T-cell (primary cell): ENCODE data around the gene ITPKA. TPM values are rescaled to one million over a fixed set of nuclear protein-coding genes. Genes with fewer than 3 reads are reported as not detected.

Experiments used
- ATAC-seq, 4 experiments: fragments of 200-7000 bp in 3 of 4; fragments of 150-1000 bp in 1 of 4; cut with Tn5 transposase; replicated peaks in 1 of 4; 1 replicate in 3 of 4; 2 replicates in 1 of 4; pipeline ENCODE4 v1.10.0; 2021; ENCODE audit warnings: moderate library complexity in 3 of 4, mild to moderate bottlenecking in 2 of 4, moderate number of reproducible peaks in 1 of 4
- CTCF ChIA-PET, 2 donors: fragments of 300-600 bp; sonication (Branson Sonifier 250); formaldehyde crosslinking; loops; one replicate each; lab custom pipeline; 2022; ENCODE audit warnings: antibody characterized with exemption in 2 of 2; lab: Charles Lee
- POLR2A ChIA-PET, 2 donors: fragments of 300-600 bp; sonication (Branson Sonifier 250); formaldehyde crosslinking; loops; one replicate each; lab custom pipeline; 2022; ENCODE audit warnings: antibody characterized with exemption in 2 of 2; lab: Charles Lee
- DNase-seq, 35 experiments: peaks; one replicate each; pipeline versions ENCODE4 v3.0.0 to v3.0.0-alpha.2; 2013 to 2023
- H3K27ac ChIP-seq: one replicate; pipeline ENCODE4 v1.5.1; 2013; ENCODE audit warnings: low read length
- H3K27me3 ChIP-seq, 2 experiments: replicated peaks in 1 of 2; 1 replicate in 1 of 2; 2 replicates in 1 of 2; pipeline versions ENCODE4 v1.6.1 to v1.7.0; 2013; ENCODE audit warnings: low read length in 1 of 2, mixed read lengths in 1 of 2; ENCODE audit not compliant: control insufficient read depth in 2 of 2, insufficient read depth in 2 of 2; ENCODE audit errors: extremely low read depth in 1 of 2
- H3K36me3 ChIP-seq, 2 donors: 1 replicate in 1 of 2; 2 replicates in 1 of 2; pipeline versions ENCODE4 v1.6.1 to v1.7.0; 2013; ENCODE audit warnings: low read length in 1 of 2; ENCODE audit not compliant: control insufficient read depth in 2 of 2, insufficient read depth in 1 of 2; ENCODE audit errors: extremely low read depth in 1 of 2
- H3K4me1 ChIP-seq, 2 experiments: 1 replicate in 1 of 2; 2 replicates in 1 of 2; pipeline versions ENCODE4 v1.6.1 to v1.7.0; 2013; ENCODE audit warnings: low read length in 2 of 2, mixed read lengths in 1 of 2; ENCODE audit not compliant: insufficient read depth in 2 of 2, control insufficient read depth in 1 of 2; ENCODE audit errors: extremely low read depth in 1 of 2
- H3K4me3 ChIP-seq, 2 donors: 1 replicate in 1 of 2; 2 replicates in 1 of 2; pipeline versions ENCODE4 v1.5.1 to v1.7.0; 2013; ENCODE audit warnings: mild to moderate bottlenecking in 2 of 2, low read length in 1 of 2, moderate library complexity in 1 of 2; ENCODE audit not compliant: control insufficient read depth in 1 of 2; ENCODE audit errors: extremely low read depth in 1 of 2
- H3K9me3 ChIP-seq: 2 replicates; pipeline ENCODE4 v1.7.0; 2013
- H3K27ac Mint-ChIP-seq, 2 donors: one replicate each; pipeline ENCODE4 v1.8.0; 2020 to 2021; ENCODE audit warnings: mild to moderate bottlenecking in 2 of 2, mixed read lengths in 2 of 2
- H3K27me3 Mint-ChIP-seq, 2 donors: one replicate each; pipeline ENCODE4 v1.8.0; 2021 to 2022; ENCODE audit warnings: mixed read lengths in 2 of 2
- H3K36me3 Mint-ChIP-seq: one replicate; pipeline ENCODE4 v1.8.0; 2021; ENCODE audit warnings: mixed read lengths
- H3K4me1 Mint-ChIP-seq, 3 donors: one replicate each; pipeline ENCODE4 v1.8.0; 2020 to 2022; ENCODE audit warnings: mixed read lengths in 3 of 3, mild to moderate bottlenecking in 1 of 3
- H3K4me3 Mint-ChIP-seq, 3 donors: one replicate each; pipeline ENCODE4 v1.8.0; 2020 to 2022; ENCODE audit warnings: mild to moderate bottlenecking in 3 of 3, mixed read lengths in 3 of 3, moderate library complexity in 3 of 3
- H3K9me3 Mint-ChIP-seq, 3 donors: one replicate each; pipeline ENCODE4 v1.8.0; 2020 to 2022; ENCODE audit warnings: mixed read lengths in 3 of 3
- WGBS: methylation state at CpG from one replicate; pipeline ENCODE4 v1.1.5; 2013; ENCODE audit warnings: missing lambda C conversion rate; ENCODE audit not compliant: insufficient coverage; 5-methylcytosine and 5-hydroxymethylcytosine counted together
- total RNA-seq, 35 experiments: library from RNA in 6 of 35; stranded (reverse) in 6 of 35; fragments of 120-200 nt in 1 of 35; gene quantifications; one replicate each; pipeline versions ENCODE4 v1.2.1 to v1.2.4 and lab custom pipeline; 2013 to 2026

The ITPKA gene
- total RNA-seq, 5 donors from 2014 or later (not counting 1 experiment from before 2014, with no cell fraction given), result 0.38 TPM; not detected in 4

DNA sequence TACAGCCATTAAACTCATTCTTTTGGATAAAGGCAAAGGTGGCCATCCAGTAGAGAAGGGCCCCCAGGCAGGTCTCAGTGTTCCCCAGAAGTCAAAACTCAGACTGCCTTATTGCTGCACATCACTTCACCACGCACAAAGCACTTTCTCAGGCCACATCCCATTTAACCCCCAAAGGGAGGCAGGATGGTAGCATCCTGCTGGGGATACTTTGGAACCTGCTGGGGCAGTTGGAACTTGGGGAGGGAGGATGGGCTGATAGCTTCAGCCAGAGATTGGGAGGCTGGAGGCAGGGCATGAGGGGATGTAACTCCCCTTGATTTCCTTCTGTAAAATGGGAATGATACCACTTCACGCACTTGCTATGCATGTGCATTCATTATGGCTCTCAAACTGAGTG, 5.0 kb downstream of the ITPKA start:
- Histone ChIP-seq H3K4me3 (no peak overlapping the region), H3K27me3 (peaks cover 5 to 92% of the 10 kb centered on the region in 2 experiments), H3K27ac (no peak overlapping the region), H3K9me3 (no peaks in the 10 kb centered on the region), H3K4me1 (peaks cover 3 to 47% of the 10 kb centered on the region in 2 experiments), H3K36me3 (no peaks in the 10 kb centered on the region)
- no peak for ATAC-seq
- ChIA-PET CTCF (interaction anchor here in 1 of 2 donors (0.6 kb wide), 1 partner anchor 429 kb away, joined by 5 read pairs; no protein-coding TSS in a partner anchor), POLR2A (no interaction called here)
- no CpG with 5 or more reads among the region's 2 CpGs for WGBS
- Mint-ChIP-seq H3K36me3 (no peaks in the 10 kb centered on the region), H3K4me3 (no peak overlapping the region), H3K9me3 (no peaks in the 10 kb centered on the region), H3K27me3 (peaks cover 29 to 63% of the 10 kb centered on the region in 2 donors), H3K4me1 (peaks cover 0 to 25% (median 16%) of the 10 kb centered on the region in 3 donors), H3K27ac (no peak overlapping the region)
- no peak for DNase-seq

DNA sequence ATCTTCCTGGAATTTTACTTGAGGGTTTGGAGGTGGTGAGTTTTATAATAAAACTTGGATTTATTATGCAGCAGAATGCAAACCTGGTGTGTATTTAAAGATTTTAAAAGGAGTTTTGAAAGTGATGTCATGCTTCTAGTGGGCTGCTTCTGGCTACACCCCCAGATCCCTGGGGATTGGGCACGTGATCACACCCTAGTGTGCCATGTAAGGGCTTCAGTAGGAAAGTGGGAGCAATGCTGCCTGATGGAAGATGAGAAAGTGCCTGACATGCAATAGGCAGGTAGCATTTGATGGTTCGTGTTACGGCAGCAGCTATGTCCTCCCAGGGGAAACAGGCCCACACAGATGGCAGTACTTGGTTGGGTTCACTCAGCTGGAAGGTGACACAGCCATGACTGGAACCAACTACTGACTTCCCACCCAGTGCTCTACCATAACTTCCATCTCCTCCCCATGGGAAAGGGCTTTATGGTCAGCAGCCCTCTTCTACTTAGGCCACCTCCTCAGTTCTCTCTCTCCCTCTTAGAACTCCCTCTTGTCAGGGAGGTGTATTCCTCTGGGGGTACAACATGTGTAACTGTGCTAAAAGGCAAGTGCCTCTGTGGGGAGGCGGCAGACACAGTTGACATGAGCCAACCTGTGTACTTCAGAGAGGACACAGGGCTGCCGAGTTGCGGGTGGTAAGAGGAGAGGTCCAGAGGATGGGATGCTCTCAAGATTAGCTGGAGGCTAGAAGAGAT, 5.6 kb downstream of the ITPKA start:
- no peak overlapping the region for H3K4me3 ChIP-seq
- Mint-ChIP-seq H3K9me3 (no peaks in the 10 kb centered on the region), H3K27me3 (peaks cover 29 to 63% of the 10 kb centered on the region in 2 donors), H3K36me3 (no peaks in the 10 kb centered on the region), H3K4me3 (no peak overlapping the region), H3K4me1 (peaks cover 0 to 25% (median 16%) of the 10 kb centered on the region in 3 donors), H3K27ac (no peak overlapping the region)
- no peaks in the 10 kb centered on the region for H3K9me3 ChIP-seq
- no peaks in the 10 kb centered on the region for H3K36me3 ChIP-seq
- H3K27me3 ChIP-seq, result peaks cover 5 to 96% of the 10 kb centered on the region in 2 experiments
- POLR2A ChIA-PET, result no interaction called here
- DNase-seq (no peak), ATAC-seq (no peak)
- peaks cover 3 to 43% of the 10 kb centered on the region in 2 experiments for H3K4me1 ChIP-seq
- WGBS, result 88% methylated on average over 3 of the region's 6 CpGs
- CTCF ChIA-PET, result no interaction called here
- H3K27ac ChIP-seq, result no peak overlapping the region

DNA sequence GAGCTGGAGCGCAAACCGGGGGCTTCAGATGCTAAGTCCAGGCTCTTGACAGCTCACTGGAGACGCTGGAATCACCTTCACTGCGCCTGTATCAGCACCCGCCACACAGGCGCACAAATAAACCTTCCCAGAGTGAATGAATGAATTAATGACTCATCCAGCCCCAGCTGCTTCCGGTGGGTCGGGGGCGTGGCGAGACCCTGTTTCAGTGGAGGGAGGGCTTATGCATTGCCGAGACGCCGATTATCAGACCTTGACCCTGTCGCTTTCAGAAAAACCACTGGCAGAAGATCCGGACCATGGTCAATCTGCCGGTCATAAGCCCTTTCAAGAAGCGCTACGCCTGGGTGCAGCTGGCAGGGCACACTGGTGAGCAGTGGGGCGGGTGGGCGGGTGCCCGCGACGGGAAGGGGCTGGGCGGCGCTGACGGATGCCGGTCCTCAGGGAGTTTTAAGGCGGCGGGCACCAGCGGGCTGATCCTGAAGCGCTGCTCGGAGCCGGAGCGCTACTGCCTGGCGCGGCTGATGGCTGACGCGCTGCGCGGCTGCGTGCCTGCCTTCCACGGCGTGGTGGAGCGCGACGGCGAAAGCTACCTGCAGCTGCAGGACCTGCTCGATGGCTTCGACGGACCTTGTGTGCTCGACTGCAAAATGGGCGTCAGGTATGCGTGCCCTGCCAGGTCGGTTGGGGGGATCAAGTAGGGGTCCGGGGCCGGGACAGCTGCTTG, 7.7 kb downstream of the ITPKA start:
- H3K4me3 ChIP-seq, result peak overlapping the region; percentile 38 to 51
- Mint-ChIP-seq H3K4me1 (peaks cover 0 to 22% (median 16%) of the 10 kb centered on the region in 3 donors), H3K9me3 (no peaks in the 10 kb centered on the region), H3K27ac (peak overlapping the region in 1 of 2 donors; percentile 46), H3K27me3 (peaks cover 29 to 56% of the 10 kb centered on the region in 2 donors), H3K4me3 (peak overlapping the region; percentile 70 to 74 (median 73)), H3K36me3 (no peaks in the 10 kb centered on the region)
- peak in 14 of 35 experiments; percentile 16 to 56 (median 30) for DNase-seq
- 4% methylated on average over 54 of the region's 56 CpGs for WGBS
- ChIA-PET POLR2A (no interaction called here), CTCF (interaction anchor here in 1 of 2 donors (0.6 kb wide), 1 partner anchor 34 kb away, joined by 3 read pairs; no protein-coding TSS in a partner anchor)
- peaks cover 5 to 76% of the 10 kb centered on the region in 2 experiments for H3K27me3 ChIP-seq
- H3K9me3 ChIP-seq, result no peaks in the 10 kb centered on the region
- peak; percentile 58 to 74 (median 65) for ATAC-seq
- H3K4me1 ChIP-seq, result peaks cover 3 to 24% of the 10 kb centered on the region in 2 experiments
- H3K27ac ChIP-seq, result no peak overlapping the region
- no peaks in the 10 kb centered on the region for H3K36me3 ChIP-seq

DNA sequence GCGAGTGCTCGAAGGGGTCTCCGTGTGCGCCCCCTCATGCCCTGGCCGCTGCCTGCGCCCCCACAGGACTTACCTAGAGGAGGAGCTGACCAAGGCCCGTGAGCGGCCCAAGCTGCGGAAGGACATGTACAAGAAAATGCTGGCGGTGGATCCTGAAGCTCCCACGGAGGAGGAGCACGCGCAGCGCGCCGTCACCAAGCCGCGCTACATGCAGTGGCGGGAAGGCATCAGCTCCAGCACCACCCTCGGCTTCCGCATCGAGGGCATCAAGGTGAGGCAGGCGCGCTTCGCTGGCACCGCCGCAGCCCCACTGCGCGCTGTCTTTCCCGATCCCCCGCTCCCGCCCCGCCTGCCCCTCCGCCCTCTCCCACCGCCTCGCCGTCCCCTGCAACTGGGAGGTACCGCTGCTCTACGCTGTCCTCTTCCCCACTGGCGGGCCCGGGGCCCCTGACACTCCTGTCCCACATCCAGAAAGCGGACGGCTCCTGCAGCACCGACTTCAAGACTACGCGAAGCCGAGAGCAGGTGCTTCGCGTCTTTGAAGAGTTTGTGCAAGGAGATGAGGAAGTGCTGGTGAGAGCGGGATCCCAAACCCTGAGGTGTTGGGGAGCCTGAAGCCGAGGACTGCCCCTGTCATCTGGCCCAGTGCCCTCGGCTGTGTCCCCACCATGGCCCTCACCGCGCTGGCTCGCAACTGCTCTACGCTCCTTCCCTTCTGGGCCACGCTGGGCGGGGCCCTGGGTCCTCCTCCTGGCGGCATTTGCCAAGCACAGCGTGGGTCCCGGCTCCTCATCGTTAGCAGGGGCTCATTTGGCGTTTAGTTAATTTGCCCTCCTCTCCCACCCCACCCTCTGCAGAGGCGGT, 8.5 kb downstream of the ITPKA start:
- no peaks in the 10 kb centered on the region for H3K36me3 ChIP-seq
- Mint-ChIP-seq H3K4me1 (peaks cover 0 to 22% (median 16%) of the 10 kb centered on the region in 3 donors), H3K27ac (no peak overlapping the region), H3K4me3 (peak overlapping the region; percentile 69 to 73 (median 70)), H3K36me3 (no peaks in the 10 kb centered on the region), H3K27me3 (peaks cover 28 to 48% of the 10 kb centered on the region in 2 donors), H3K9me3 (no peaks in the 10 kb centered on the region)
- POLR2A ChIA-PET, result no interaction called here
- H3K9me3 ChIP-seq, result no peaks in the 10 kb centered on the region
- DNase-seq (peak in 22 of 35 experiments; percentile 27 to 64 (median 42)), ATAC-seq (peak; percentile 76 to 83 (median 78))
- peaks cover 2 to 68% of the 10 kb centered on the region in 2 experiments for H3K27me3 ChIP-seq
- H3K4me1 ChIP-seq, result peaks cover 3 to 24% of the 10 kb centered on the region in 2 experiments
- H3K27ac ChIP-seq, result no peak overlapping the region
- peak overlapping the region; percentile 38 to 65 for H3K4me3 ChIP-seq
- CTCF ChIA-PET, result no interaction called here
- WGBS, result 4% methylated on average over 58 of the region's 64 CpGs

DNA sequence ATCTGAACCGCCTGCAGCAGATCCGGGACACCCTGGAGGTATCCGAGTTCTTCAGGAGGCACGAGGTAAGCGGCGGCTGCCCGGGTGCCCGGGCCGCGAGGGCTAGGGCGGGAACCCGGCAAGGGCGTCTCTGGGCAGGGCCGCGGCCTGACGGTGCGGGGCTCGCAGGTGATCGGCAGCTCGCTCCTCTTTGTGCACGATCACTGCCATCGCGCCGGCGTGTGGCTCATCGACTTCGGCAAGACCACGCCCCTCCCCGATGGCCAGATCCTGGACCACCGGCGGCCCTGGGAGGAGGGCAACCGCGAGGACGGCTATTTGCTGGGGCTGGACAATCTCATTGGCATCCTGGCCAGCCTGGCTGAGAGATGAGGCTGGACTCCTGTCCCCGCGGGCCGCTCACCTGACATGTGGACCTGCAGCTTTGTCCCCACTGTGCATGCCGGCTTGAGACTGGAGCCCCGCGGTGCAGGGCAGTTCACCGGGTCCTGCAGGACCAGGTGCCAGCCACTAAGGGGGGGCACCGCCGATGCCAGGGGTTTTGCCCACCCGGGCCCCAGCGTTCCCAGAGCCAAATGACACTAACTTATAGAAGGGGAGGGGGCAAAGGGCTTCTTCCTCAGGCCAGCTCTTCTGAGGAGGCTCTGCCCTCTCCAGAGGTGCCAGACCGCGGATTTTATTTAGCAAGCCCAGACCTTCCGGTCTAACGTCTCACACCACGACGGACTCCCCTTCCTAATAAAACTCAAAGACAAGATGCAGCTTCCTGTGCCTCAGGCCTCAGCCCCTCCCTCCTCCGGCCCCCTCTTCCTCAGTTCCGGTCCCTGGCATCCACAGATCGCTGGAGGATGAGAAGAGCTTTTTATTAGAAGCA, 9.4 kb downstream of the ITPKA start:
- Mint-ChIP-seq H3K27ac (no peak overlapping the region), H3K4me3 (peak overlapping the region; percentile 69 to 73 (median 70)), H3K9me3 (no peaks in the 10 kb centered on the region), H3K4me1 (peaks cover 0 to 22% (median 16%) of the 10 kb centered on the region in 3 donors), H3K27me3 (peaks cover 25 to 41% of the 10 kb centered on the region in 2 donors), H3K36me3 (no peaks in the 10 kb centered on the region)
- no peaks in the 10 kb centered on the region for H3K9me3 ChIP-seq
- DNase-seq, result no peak
- peaks cover 3 to 24% of the 10 kb centered on the region in 2 experiments for H3K4me1 ChIP-seq
- H3K27me3 ChIP-seq, result peaks cover 2 to 59% of the 10 kb centered on the region in 2 experiments
- peak overlapping the region; percentile 38 to 65 for H3K4me3 ChIP-seq
- ChIA-PET POLR2A (no interaction called here), CTCF (no interaction called here)
- WGBS, result 11% methylated on average over 42 of the region's 54 CpGs
- H3K36me3 ChIP-seq, result no peaks in the 10 kb centered on the region
- H3K27ac ChIP-seq, result no peak overlapping the region
- ATAC-seq, result peak in 3 of 4 experiments; percentile 11 to 28 (median 13)
